GM21619 (cell line): ENCODE measurements around the gene PLEKHS1.
A peak's percentile ranks its signal among the peaks of the same experiment; 100 is the strongest.

Experiments used
- ATAC-seq: cut with Tn5 transposase; IDR thresholded peaks from one replicate; pipeline ENCODE4 v1.9.1; 2021; ENCODE audit not compliant: unreplicated experiment

The PLEKHS1 gene

GRCh38 chr10:113751181-113751732 is at the start of gene PLEKHS1:
Gene PLEKHS1, plus strand, starts transcription at chr10:113751682. Its CDS starts 3,596 bp downstream, at chr10:113755278.
- ATAC-seq = no peak

- no peak for ATAC-seq
Observed at GRCh38 chr10:113704637-113705343, 46.7 kb upstream of the PLEKHS1 start.

DNA sequence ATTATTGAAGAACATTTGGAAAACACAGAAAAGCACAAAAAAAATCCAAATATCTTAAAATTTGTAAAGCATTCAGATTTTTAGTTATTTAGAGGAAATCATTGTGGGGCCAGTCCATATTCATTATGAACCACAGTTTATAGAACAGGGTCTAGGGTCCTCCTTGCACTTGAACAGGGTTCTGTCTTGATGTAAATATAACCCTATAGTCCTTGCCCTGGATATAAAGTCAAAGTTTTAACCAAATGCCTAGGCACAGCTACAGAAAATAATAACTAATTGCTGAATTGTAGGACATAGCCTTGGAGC is 46.2 kb upstream of the PLEKHS1 start:
- no peak for ATAC-seq

- ATAC-seq = no peak
Observed at GRCh38 chr10:113706623-113707022, 44.9 kb upstream of the PLEKHS1 start.

GRCh38 chr10:113708640-113709039 is 42.8 kb upstream of the PLEKHS1 start:
- no peak for ATAC-seq

DNA sequence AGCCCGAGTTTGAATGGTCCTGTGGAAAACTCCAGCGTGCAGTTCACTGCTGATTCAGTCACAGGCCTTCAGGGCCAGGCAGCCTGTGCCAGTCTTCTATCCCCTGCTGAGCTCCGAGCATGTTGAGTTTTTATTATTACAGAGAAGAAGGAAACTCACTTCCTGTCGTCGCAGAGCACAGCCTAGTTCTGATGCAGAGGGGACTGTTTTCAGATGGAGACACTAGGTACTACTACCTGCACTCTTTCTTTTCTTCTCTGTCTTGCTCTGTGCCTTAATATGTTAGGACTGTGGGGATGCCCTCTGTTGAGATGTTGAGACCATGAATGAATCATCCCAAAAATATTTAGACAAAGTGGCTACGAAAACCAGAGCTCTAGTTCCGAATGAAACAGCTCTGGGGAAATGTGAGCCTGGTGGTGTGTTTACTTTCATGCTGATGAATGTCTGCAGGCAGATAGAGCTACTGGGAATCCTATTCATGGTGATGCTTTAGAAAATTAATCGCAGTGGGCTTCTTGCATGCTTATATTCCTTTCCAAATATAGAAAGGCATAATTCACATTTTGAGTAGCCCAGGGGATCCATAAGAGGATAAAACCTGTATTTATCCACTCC is 42.2 kb upstream of the PLEKHS1 start:
- ATAC-seq = no peak

DNA sequence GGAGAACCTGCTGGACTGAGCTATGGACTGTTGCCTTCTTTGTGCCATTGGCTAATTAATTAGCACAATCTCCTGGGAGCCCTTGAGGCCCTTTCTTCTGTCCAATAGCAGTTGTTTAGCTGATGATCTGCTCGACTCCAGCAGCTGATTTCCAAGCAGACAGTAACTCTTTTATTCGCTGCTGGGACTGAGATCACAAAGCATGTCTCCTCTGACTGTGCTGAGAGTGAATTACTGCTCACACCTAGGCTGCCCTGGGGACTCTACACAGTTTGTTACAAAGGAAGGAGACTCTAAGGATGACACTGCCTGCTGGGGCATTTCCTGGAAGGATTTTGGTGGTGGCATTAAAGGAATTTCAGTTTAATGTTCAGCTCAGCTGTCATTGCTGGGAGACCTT is 40.3 kb upstream of the PLEKHS1 start:
- ATAC-seq = no peak

DNA sequence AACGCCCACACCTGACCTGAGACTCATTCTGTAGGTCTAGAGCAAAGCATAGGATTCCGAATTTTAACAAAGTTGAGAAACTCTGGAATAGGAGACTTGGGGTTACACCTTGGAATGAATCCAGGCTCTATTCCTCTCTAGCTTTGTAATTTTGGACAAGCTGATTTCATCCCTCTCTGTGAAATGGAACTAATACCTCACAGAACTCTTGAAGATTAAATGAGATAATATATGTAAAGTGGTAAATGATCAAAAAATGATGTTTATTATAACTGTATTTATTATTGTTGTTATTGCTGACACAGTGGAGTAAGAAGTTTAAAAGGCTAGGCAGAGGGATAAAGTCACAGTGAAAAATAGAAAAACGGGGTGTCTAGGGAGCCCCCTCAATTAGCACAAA is 39.5 kb upstream of the PLEKHS1 start:
- no peak for ATAC-seq

- ATAC-seq = no peak
Observed at GRCh38 chr10:113712755-113713639, 38.5 kb upstream of the PLEKHS1 start.

GRCh38 chr10:113713640-113713982 is 37.9 kb upstream of the PLEKHS1 start:
- ATAC-seq = no peak

GRCh38 chr10:113716109-113716910 is 35.2 kb upstream of the PLEKHS1 start:
- no peak for ATAC-seq

- no peak for ATAC-seq
Observed at GRCh38 chr10:113718969-113719822, 32.3 kb upstream of the PLEKHS1 start.

DNA sequence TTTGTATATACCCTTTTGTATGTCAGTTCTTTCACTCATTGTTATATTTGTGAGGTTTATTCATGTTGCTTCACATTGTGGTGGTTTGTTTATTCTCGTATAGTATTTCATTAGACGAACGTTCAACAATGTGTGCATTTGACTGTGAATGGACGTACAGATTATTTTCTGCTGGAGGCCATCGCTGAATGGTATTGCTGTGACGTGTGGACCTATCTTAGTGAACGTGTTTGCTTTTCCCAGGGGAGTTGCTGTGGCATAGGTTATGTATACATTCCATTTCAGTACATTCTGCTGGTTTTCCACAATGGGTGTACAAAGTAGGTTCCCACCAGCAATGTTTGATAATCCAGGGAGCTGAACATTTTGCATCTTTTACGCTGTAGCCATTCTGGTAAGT is 31.1 kb upstream of the PLEKHS1 start:
- ATAC-seq = no peak

DNA sequence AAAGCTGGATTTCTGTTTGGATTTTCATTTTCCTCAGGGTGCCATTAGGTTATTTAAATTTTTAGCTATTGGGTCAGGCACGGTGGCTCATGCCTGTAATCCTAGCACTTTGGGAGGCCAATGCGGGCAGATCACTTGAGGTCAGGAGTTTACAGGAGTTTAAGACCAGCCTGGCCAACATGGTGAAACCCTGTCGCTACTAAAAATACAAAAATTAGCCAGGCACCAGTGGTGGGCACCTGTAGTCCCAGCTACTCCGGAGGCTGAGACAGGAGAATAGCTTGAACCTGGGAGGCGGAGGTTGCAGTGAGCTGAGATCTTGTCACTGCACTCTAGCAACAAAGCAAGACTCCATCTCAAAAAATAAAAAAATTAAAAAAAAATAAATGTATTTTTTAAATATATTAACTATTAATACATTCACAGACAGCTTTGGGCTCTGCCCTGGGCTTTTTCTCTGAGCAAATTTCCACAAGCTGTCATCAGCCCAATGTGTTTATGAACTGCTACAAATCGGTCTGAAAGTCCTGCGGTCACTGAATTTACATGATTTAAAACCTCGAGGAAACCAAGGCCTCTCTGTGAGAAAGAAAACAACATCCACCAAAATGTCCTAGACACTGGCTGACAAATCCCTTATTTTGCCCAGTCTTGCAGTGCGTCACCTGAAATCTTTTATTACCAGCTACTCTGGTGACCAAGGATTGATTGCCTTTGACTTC is 19.2 kb upstream of the PLEKHS1 start:
- no peak for ATAC-seq

- ATAC-seq = no peak
Observed at GRCh38 chr10:113732966-113733365, 18.5 kb upstream of the PLEKHS1 start.

GRCh38 chr10:113733635-113734034 is 17.8 kb upstream of the PLEKHS1 start:
- no peak for ATAC-seq

DNA sequence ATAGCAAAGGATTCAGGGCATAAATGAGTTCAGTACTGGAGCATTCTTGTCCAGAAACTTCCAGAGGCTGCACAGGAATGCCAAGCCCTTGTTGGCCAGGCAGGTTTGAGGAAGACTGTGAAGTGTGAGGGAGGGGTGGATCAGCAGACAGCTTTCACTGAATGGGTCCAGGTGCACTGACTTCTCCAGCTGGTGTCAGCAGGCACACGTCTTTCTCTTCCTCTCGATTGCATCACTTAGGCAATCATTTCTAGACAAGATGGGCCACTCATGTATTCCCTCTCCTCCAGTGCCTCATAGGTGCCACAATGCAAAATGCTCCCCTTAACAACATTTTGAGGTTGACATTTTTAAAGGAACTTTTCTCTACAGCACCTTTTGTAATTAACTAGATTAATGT is 15.6 kb upstream of the PLEKHS1 start:
- ATAC-seq = peak; percentile 95

GRCh38 chr10:113736576-113736975 is 14.9 kb upstream of the PLEKHS1 start:
- ATAC-seq = no peak

- ATAC-seq = no peak
Observed at GRCh38 chr10:113739031-113739430, 12.5 kb upstream of the PLEKHS1 start.
